Tibial nerve (tissue), 4 donors: ENCODE results near the gene LIPC. TPM values are rescaled to one million over a fixed set of nuclear protein-coding genes. Genes with fewer than 3 reads are reported as not detected.

Experiments used
- DNase-seq, 2 donors: peaks; one replicate each; pipeline ENCODE4 v3.0.0-alpha.2; 2019; ENCODE audit warnings: low spot score in 2 of 2
- H3K27ac ChIP-seq, 4 donors: fragments of 200-600 bp; sonication (generic) in 3 of 4; one replicate each; pipeline ENCODE4 v1.5.1; 2017 to 2019; ENCODE audit warnings: mild to moderate bottlenecking in 1 of 4
- H3K27me3 ChIP-seq, 2 donors: fragments of 200-600 bp; sonication (generic) in 1 of 2; one replicate each; pipeline versions ENCODE4 v1.5.1 to v1.6.0; 2017 to 2019
- H3K36me3 ChIP-seq, 3 donors: fragments of 200-600 bp; sonication (generic); one replicate each; pipeline ENCODE4 v1.5.1; 2018 to 2019
- H3K4me1 ChIP-seq, 4 donors: fragments of 200-600 bp; sonication (generic) in 3 of 4; one replicate each; pipeline ENCODE4 v1.5.1; 2017 to 2019
- H3K4me3 ChIP-seq, 4 donors: fragments of 200-600 bp; sonication (generic) in 3 of 4; one replicate each; pipeline ENCODE4 v1.5.1; 2017 to 2019; ENCODE audit warnings: mild to moderate bottlenecking in 1 of 4, moderate library complexity in 1 of 4
- H3K9me3 ChIP-seq, 4 donors: fragments of 200-600 bp; sonication (generic) in 3 of 4; one replicate each; pipeline ENCODE4 v1.5.1; 2017 to 2019
- EP300 ChIP-seq, 2 donors: sonication (generic); formaldehyde crosslinking; IDR thresholded peaks; one replicate each; pipeline ENCODE4 v1.6.1; 2017; ENCODE audit warnings: antibody characterized with exemption in 2 of 2, mild to moderate bottlenecking in 1 of 2
- POLR2A ChIP-seq, 2 donors: fragments of 450-650 bp; IDR thresholded peaks; one replicate each; pipeline ENCODE4 v1.6.1; 2017; ENCODE audit warnings: antibody characterized with exemption in 2 of 2, mild to moderate bottlenecking in 2 of 2, moderate library complexity in 2 of 2
- WGBS, 2 donors: methylation state at CpG; one replicate each; pipeline ENCODE4 v1.1.5; 2018; 5-methylcytosine and 5-hydroxymethylcytosine counted together
- total RNA-seq, 4 donors: library from RNA; depleted of rRNA; stranded (reverse); fragments of >200 nt; gene quantifications; one replicate each; pipeline ENCODE4 v1.1.0, GENCODE V29; 2016
- TF ChIP-seq, protein P1 (sequence below), 5 experiments: fragments of 200-600 bp in 3 of 5; fragments of 450-650 bp in 2 of 5; sonication (generic) in 3 of 5; IDR thresholded peaks; one replicate each; pipeline ENCODE4 v1.5.1; 2016 to 2019; ENCODE audit warnings: antibody characterized with exemption in 5 of 5, mild to moderate bottlenecking in 3 of 5, moderate library complexity in 2 of 5

The LIPC gene
- total RNA-seq, 4 donors from 2014 or later = 11.2 to 18.4 (median 14.7) TPM

DNA sequence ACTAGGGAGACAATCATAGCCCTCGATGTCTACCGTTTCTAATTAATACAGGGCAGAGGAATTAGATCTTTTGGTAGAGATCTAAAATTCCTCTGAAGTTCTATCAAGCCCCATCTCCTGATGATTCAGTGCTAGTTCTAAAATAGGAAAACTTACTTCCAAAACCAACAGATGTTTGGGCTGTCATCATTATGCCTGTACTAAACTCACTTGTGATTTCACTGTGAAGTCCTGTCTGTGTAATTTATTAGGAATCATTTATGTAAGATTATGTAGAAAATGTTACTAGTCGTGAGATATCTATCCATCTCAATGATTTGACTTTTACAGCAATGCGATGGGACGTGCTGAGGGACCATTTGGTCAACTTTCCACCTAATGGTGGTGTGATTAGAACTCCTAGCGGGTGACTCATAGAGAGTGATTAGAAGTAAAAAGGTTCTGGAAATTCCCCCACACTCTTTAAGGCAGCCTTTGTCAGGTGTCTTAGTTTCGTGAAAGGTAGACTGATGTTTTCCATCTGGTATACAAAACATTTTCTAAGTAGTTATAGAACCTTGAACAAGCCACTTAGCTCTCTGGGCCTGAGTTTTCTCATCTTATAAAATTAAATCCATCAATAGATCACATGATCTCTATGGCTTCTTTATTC, 34.2 kb downstream of the LIPC start:
- no peak for TF ChIP-seq POLR2A (IDR thresholded peaks at IDR 0.05)
- TF ChIP-seq EP300 (IDR thresholded peaks at IDR 0.05) = no peak
- TF ChIP-seq, protein P1, sequence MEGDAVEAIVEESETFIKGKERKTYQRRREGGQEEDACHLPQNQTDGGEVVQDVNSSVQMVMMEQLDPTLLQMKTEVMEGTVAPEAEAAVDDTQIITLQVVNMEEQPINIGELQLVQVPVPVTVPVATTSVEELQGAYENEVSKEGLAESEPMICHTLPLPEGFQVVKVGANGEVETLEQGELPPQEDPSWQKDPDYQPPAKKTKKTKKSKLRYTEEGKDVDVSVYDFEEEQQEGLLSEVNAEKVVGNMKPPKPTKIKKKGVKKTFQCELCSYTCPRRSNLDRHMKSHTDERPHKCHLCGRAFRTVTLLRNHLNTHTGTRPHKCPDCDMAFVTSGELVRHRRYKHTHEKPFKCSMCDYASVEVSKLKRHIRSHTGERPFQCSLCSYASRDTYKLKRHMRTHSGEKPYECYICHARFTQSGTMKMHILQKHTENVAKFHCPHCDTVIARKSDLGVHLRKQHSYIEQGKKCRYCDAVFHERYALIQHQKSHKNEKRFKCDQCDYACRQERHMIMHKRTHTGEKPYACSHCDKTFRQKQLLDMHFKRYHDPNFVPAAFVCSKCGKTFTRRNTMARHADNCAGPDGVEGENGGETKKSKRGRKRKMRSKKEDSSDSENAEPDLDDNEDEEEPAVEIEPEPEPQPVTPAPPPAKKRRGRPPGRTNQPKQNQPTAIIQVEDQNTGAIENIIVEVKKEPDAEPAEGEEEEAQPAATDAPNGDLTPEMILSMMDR (IDR thresholded peaks at IDR 0.05) = no peak
- no peaks in the 10 kb centered on the region for H3K27me3 ChIP-seq
- no peak overlapping the region for H3K4me3 ChIP-seq
- no peak overlapping the region for H3K27ac ChIP-seq
- WGBS, 2 donors = 91 to 94% methylated on average over 7 of the region's 7 CpGs
- DNase-seq = no peak
- H3K36me3 ChIP-seq = no peaks in the 10 kb centered on the region
- peaks cover 0 to 14% (median 2%) of the 10 kb centered on the region in 4 donors for H3K4me1 ChIP-seq
- no peaks in the 10 kb centered on the region for H3K9me3 ChIP-seq

DNA sequence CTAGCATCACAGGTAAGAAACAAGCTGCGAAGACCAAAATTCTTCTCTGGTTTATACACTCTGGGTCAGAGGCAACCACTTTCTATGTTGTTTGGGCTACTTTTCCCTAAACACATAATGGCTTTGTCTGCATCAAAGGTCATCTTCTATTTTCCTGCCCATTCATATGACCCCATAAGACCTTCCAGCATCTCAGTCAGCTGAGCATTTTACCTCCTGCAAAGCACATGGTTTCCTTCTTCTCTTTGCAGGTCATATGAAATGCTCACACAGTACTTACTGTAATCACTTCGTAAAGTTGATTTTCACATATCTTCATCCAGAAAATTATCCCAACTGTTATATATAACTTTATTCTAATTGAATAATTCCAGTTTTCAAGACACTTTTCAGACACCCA, 34.8 kb downstream of the LIPC start:
- no peak for DNase-seq
- H3K27ac ChIP-seq = no peak overlapping the region
- TF ChIP-seq EP300 (IDR thresholded peaks at IDR 0.05) (no peak), POLR2A (IDR thresholded peaks at IDR 0.05) (no peak)
- TF ChIP-seq, protein P1 (IDR thresholded peaks at IDR 0.05) = no peak
- 91% methylated on average over 2 of the region's 2 CpGs for WGBS, 2 donors
- H3K4me1 ChIP-seq = peaks cover 0 to 14% (median 2%) of the 10 kb centered on the region in 4 donors
- no peaks in the 10 kb centered on the region for H3K36me3 ChIP-seq
- no peak overlapping the region for H3K4me3 ChIP-seq
- H3K27me3 ChIP-seq = no peaks in the 10 kb centered on the region
- no peaks in the 10 kb centered on the region for H3K9me3 ChIP-seq

DNA sequence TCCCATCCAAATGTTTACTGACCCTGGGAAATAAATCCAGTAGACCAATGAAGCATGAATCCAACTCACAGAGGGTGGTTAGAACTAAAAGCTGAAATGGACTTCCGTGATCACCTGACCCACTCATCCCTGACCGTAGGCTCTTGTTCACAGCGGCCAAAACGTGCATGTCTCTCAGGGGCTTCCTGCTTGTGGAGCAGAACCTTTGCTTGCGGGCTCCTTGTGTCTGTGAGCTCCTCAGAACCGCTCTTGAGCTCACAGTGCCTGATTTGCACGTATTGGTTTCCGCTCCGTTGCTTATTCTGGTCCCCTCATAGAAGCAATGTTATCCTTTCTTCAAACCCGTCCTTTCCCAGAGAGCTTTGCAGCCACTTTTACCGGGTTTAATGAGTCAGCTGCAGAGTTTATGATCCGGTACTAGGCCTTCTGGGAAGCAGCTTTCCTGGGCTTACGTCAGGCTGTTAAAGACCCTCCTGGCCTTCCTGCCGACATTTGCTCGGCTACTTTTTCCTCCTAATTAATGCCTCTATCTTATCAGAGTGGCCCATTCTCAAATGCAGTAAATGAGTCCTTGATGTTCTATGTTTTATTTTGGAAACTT, 35.4 kb downstream of the LIPC start:
- H3K27me3 ChIP-seq = no peaks in the 10 kb centered on the region
- H3K4me1 ChIP-seq = peaks cover 0 to 14% (median 2%) of the 10 kb centered on the region in 4 donors
- H3K4me3 ChIP-seq = no peak overlapping the region
- TF ChIP-seq POLR2A (IDR thresholded peaks at IDR 0.05) = no peak
- TF ChIP-seq, protein P1 (IDR thresholded peaks at IDR 0.05) = no peak
- no peak for TF ChIP-seq EP300 (IDR thresholded peaks at IDR 0.05)
- no peaks in the 10 kb centered on the region for H3K36me3 ChIP-seq
- H3K9me3 ChIP-seq = no peaks in the 10 kb centered on the region
- no peak overlapping the region for H3K27ac ChIP-seq
- WGBS, 2 donors = 59 to 69% methylated on average over 15 of the region's 15 CpGs
- no peak for DNase-seq

DNA sequence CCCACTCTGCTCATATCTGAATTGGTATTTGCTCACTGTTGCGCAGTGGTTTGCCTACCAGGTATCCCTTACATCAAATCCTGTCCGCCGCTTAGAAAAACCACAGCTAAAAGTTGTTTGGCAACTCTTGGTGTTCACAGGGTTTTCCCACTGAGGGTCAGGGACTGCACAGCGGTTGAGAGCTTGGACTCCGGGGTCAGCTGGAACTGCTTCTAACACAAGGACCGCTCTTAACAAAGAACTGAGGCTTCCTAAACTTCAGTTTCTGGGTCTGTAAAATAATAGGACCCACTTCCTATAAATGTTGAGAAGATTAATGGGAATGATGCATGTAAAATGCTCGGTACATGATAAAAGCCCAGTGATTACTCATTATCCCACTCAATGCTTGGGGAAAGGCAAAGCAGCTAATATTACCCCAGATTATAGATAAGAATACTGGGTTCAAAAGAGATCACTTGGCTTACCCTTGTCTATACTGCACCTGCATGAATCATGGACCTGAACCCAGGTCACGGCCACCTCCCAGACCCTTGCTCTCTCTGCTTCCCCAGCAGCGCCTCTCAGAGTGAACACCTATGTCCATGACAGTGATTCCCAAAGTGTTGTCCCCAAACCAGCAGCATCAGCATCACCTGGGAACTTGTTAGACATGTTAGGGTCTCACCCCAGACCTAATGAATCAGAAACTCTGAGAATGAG, 36.1 kb downstream of the LIPC start:
- peaks cover 0 to 17% (median 2%) of the 10 kb centered on the region in 4 donors for H3K4me1 ChIP-seq
- H3K36me3 ChIP-seq = no peaks in the 10 kb centered on the region
- DNase-seq = no peak
- no peak for TF ChIP-seq POLR2A (IDR thresholded peaks at IDR 0.05)
- TF ChIP-seq EP300 (IDR thresholded peaks at IDR 0.05) = no peak
- TF ChIP-seq, protein P1 (IDR thresholded peaks at IDR 0.05) = no peak
- H3K27me3 ChIP-seq = no peaks in the 10 kb centered on the region
- no peaks in the 10 kb centered on the region for H3K9me3 ChIP-seq
- WGBS, 2 donors = 74 to 90% methylated on average over 9 of the region's 9 CpGs
- no peak overlapping the region for H3K27ac ChIP-seq
- H3K4me3 ChIP-seq = no peak overlapping the region
